ENCODE results near the gene MAGEB17. TPM values are rescaled to one million over a fixed set of nuclear protein-coding genes. Genes with fewer than 3 reads are reported as not detected.

The MAGEB17 gene
- total RNA-seq, 1 donor from 2014 or later = not detected

GRCh38 chrX:16185725-16186136 lies 18.4 kb downstream of the MAGEB17 start:
- no peak for DNase-seq (ENCODE audit: extremely low spot score, unreplicated experiment)
- Mint-ChIP-seq H3K27ac (ENCODE audit: unreplicated experiment) (peak overlapping the region; percentile 67), H3K27me3 (ENCODE audit: unreplicated experiment) (no peaks in the 10 kb centered on the region), H3K4me3 (ENCODE audit: unreplicated experiment) (no peak overlapping the region), H3K4me1 (ENCODE audit: unreplicated experiment) (peaks cover 18% of the 10 kb centered on the region), H3K36me3 (ENCODE audit: unreplicated experiment) (peaks cover 1% of the 10 kb centered on the region), H3K9me3 (ENCODE audit: unreplicated experiment) (peaks cover 5% of the 10 kb centered on the region)
- TF ChIP-seq CTCF (IDR thresholded peaks at IDR 0.05) = no peak

GRCh38 chrX:16186380-16187007 lies 19.2 kb downstream of the MAGEB17 start:
- H3K9me3 Mint-ChIP-seq (ENCODE audit: unreplicated experiment) = peaks cover 5% of the 10 kb centered on the region
- DNase-seq (ENCODE audit: extremely low spot score, unreplicated experiment) = no peak
- no peak overlapping the region for H3K4me3 Mint-ChIP-seq (ENCODE audit: unreplicated experiment)
- H3K27me3 Mint-ChIP-seq (ENCODE audit: unreplicated experiment) = no peaks in the 10 kb centered on the region
- no peak overlapping the region for H3K27ac Mint-ChIP-seq (ENCODE audit: unreplicated experiment)
- peaks cover 1% of the 10 kb centered on the region for H3K36me3 Mint-ChIP-seq (ENCODE audit: unreplicated experiment)
- H3K4me1 Mint-ChIP-seq (ENCODE audit: unreplicated experiment) = peaks cover 18% of the 10 kb centered on the region
- no peak for TF ChIP-seq CTCF (IDR thresholded peaks at IDR 0.05)

GRCh38 chrX:16187024-16187760 lies 19.9 kb downstream of the MAGEB17 start:
- no peaks in the 10 kb centered on the region for H3K27me3 Mint-ChIP-seq (ENCODE audit: unreplicated experiment)
- H3K27ac Mint-ChIP-seq (ENCODE audit: unreplicated experiment) = no peak overlapping the region
- H3K9me3 Mint-ChIP-seq (ENCODE audit: unreplicated experiment) = peaks cover 5% of the 10 kb centered on the region
- peaks cover 1% of the 10 kb centered on the region for H3K36me3 Mint-ChIP-seq (ENCODE audit: unreplicated experiment)
- TF ChIP-seq CTCF (IDR thresholded peaks at IDR 0.05) = no peak
- no peak for DNase-seq (ENCODE audit: extremely low spot score, unreplicated experiment)
- peaks cover 18% of the 10 kb centered on the region for H3K4me1 Mint-ChIP-seq (ENCODE audit: unreplicated experiment)
- H3K4me3 Mint-ChIP-seq (ENCODE audit: unreplicated experiment) = no peak overlapping the region

GRCh38 chrX:16188687-16189086 lies 21.4 kb downstream of the MAGEB17 start:
- H3K9me3 Mint-ChIP-seq (ENCODE audit: unreplicated experiment) = peaks cover 2% of the 10 kb centered on the region
- H3K27ac Mint-ChIP-seq (ENCODE audit: unreplicated experiment) = no peak overlapping the region
- DNase-seq (ENCODE audit: extremely low spot score, unreplicated experiment) = no peak
- no peak overlapping the region for H3K4me3 Mint-ChIP-seq (ENCODE audit: unreplicated experiment)
- no peak for TF ChIP-seq CTCF (IDR thresholded peaks at IDR 0.05)
- peaks cover 1% of the 10 kb centered on the region for H3K36me3 Mint-ChIP-seq (ENCODE audit: unreplicated experiment)
- H3K27me3 Mint-ChIP-seq (ENCODE audit: unreplicated experiment) = no peaks in the 10 kb centered on the region
- peaks cover 18% of the 10 kb centered on the region for H3K4me1 Mint-ChIP-seq (ENCODE audit: unreplicated experiment)

- Mint-ChIP-seq H3K27ac (ENCODE audit: unreplicated experiment) (no peak overlapping the region), H3K27me3 (ENCODE audit: unreplicated experiment) (no peaks in the 10 kb centered on the region), H3K36me3 (ENCODE audit: unreplicated experiment) (no peaks in the 10 kb centered on the region), H3K4me3 (ENCODE audit: unreplicated experiment) (no peak overlapping the region), H3K4me1 (ENCODE audit: unreplicated experiment) (peaks cover 5% of the 10 kb centered on the region), H3K9me3 (ENCODE audit: unreplicated experiment) (no peaks in the 10 kb centered on the region)
- DNase-seq (ENCODE audit: extremely low spot score, unreplicated experiment) = no peak
- TF ChIP-seq CTCF (IDR thresholded peaks at IDR 0.05) = no peak
These were observed 24.3 kb downstream of the MAGEB17 start for GRCh38 chrX:16191605-16192004.
